GM12878 (cell line): ENCODE data around the gene KARS1. TPM values are rescaled to one million over a fixed set of nuclear protein-coding genes. Genes with fewer than 3 reads are reported as not detected.

Source experiments
- BCL11A ChIP-seq: IDR thresholded peaks from 2 replicates; pipeline ENCODE4 v1.6.1; 2011; ENCODE audit warnings: low read depth, low read length
- BRCA1 ChIP-seq: IDR thresholded peaks from 2 replicates; pipeline ENCODE4 v1.6.1; 2011; ENCODE audit warnings: low read depth, low read length, improper control_type of control experiment
- HSF1 ChIP-seq: fragments of 150-350 bp; IDR thresholded peaks from 2 replicates; pipeline ENCODE4 v1.6.1; 2014; ENCODE audit warnings: mild to moderate bottlenecking, low read depth, low read length
- IKZF1 ChIP-seq: fragments of 450-650 bp; conservative IDR thresholded peaks from 2 replicates; pipeline ENCODE4 v1.6.1; 2017; ENCODE audit warnings: antibody characterized with exemption, mild to moderate bottlenecking
- IRF5 ChIP-seq: fragments of 450-650 bp; IDR thresholded peaks from 2 replicates; pipeline ENCODE4 v1.6.1; 2017; ENCODE audit warnings: borderline replicate concordance
- NFYB ChIP-seq: IDR thresholded peaks from 2 replicates; pipeline ENCODE4 v1.6.1; 2011; ENCODE audit warnings: low read depth, mild to moderate bottlenecking, low read length, improper control_type of control experiment, moderate library complexity; ENCODE audit not compliant: insufficient read depth
- NR2C1 ChIP-seq: fragments of 450-650 bp; IDR thresholded peaks from 2 replicates; pipeline ENCODE4 v1.6.1; 2017; ENCODE audit warnings: antibody characterized with exemption, mild to moderate bottlenecking, moderate library complexity
- PKNOX1 ChIP-seq: fragments of 450-650 bp; IDR thresholded peaks from 2 replicates; pipeline ENCODE4 v1.6.1; 2016; ENCODE audit warnings: mild to moderate bottlenecking
- RB1 ChIP-seq: fragments of 450-650 bp; formaldehyde crosslinking; IDR thresholded peaks from 2 replicates; pipeline ENCODE4 v1.6.1; 2017; ENCODE audit warnings: mild to moderate bottlenecking, borderline replicate concordance
- SREBF1 ChIP-seq: IDR thresholded peaks from 2 replicates; pipeline ENCODE4 v1.6.1; 2012; ENCODE audit warnings: mild to moderate bottlenecking, low read length
- STAT1 ChIP-seq: fragments of 450-650 bp; conservative IDR thresholded peaks from 2 replicates; pipeline ENCODE4 v1.6.1; 2014; ENCODE audit warnings: antibody characterized with exemption, mild to moderate bottlenecking
- TAF1 ChIP-seq: IDR thresholded peaks from 2 replicates; pipeline ENCODE4 v1.6.1; 2011; ENCODE audit warnings: mild to moderate bottlenecking, low read depth, low read length, borderline replicate concordance
- TARDBP ChIP-seq: IDR thresholded peaks from 2 replicates; pipeline ENCODE4 v1.6.1; 2016; ENCODE audit warnings: borderline replicate concordance
- TCF12 ChIP-seq: IDR thresholded peaks from 2 replicates; pipeline ENCODE4 v1.6.1; 2011; ENCODE audit warnings: low read depth, mild to moderate bottlenecking, low read length
- TCF7 ChIP-seq: IDR thresholded peaks from 2 replicates; pipeline ENCODE4 v1.6.1; 2014; ENCODE audit warnings: antibody characterized with exemption, borderline replicate concordance
- YY1 ChIP-seq: IDR thresholded peaks from 2 replicates; pipeline ENCODE4 v1.6.1; 2011; ENCODE audit warnings: low read depth, mild to moderate bottlenecking, low read length
- ZBTB33 ChIP-seq: fragments of 450-650 bp; IDR thresholded peaks from 2 replicates; pipeline ENCODE4 v1.6.1; 2017; ENCODE audit warnings: mild to moderate bottlenecking
- ZBTB40 ChIP-seq: fragments of 450-650 bp; IDR thresholded peaks from 2 replicates; pipeline ENCODE4 v1.6.1; 2016; ENCODE audit warnings: mild to moderate bottlenecking, moderate library complexity, borderline replicate concordance
- ZNF207 ChIP-seq: fragments of 450-650 bp; IDR thresholded peaks from 2 replicates; pipeline ENCODE4 v1.6.1; 2014; ENCODE audit warnings: antibody characterized with exemption, mild to moderate bottlenecking, borderline replicate concordance
- ZZZ3 ChIP-seq: IDR thresholded peaks from 2 replicates; pipeline ENCODE4 v1.6.1; 2011; ENCODE audit warnings: low read depth; ENCODE audit not compliant: control insufficient read depth, insufficient read length
- polyA plus RNA-seq, 11 experiments: library from polyadenylated mRNA; depleted of rRNA in 4 of 11; unstranded in 6 of 11; stranded (reverse) in 5 of 11; fragments of >200 nt; fragmentation: Nextera tagmentation in 4 of 11; fragmentation: Illumina TruSeq in 1 of 11; extraction: Ambion mirVana in 4 of 11; extraction: Trizol in 1 of 11; gene quantifications; 1 replicate in 1 of 11; 2 replicates in 10 of 11; pipeline versions ENCODE4 v1.2.1 to v1.2.3, GENCODE V29; 2011 to 2016; ENCODE audit warnings: inconsistent platforms in 2 of 11, missing spikeins in 2 of 11, low read depth in 1 of 11
- total RNA-seq, 4 experiments: library from RNA; depleted of rRNA in 3 of 4; stranded (reverse); fragments of >200 nt in 3 of 4; fragmentation: Illumina TruSeq in 1 of 4; extraction: Trizol in 1 of 4; gene quantifications; 2 replicates each; pipeline versions ENCODE4 v1.2.1 to v1.2.3, GENCODE V29; 2013 to 2021

Gene KARS1
- total and polyA plus RNA-seq, 10 of the 15 experiments (the other 5 are each of a cell fraction or from before 2014, with no cell fraction given), result 187 to 312 (median 211) TPM

GRCh38 chr16:75622761-75623605 is 24.5 kb downstream of the KARS1 start, which contains the start of gene ADAT1 (continued):
- TF ChIP-seq TAF1 (peak; percentile 75), BRCA1 (peak; percentile 90), STAT1 (peak; percentile 17; the same call in 1 of the 2 replicates), TCF7 (no peak), TCF12 (peak; percentile 3; the same call in 1 of the 2 replicates), SREBF1 (peak; percentile 61; the same call in 1 of the 2 replicates), TARDBP (peak; percentile 51; the same call in 1 of the 2 replicates), ZNF207 (peak; percentile 23; the same call in 1 of the 2 replicates), ZBTB33 (no peak), RB1 (peak; percentile 95; the same call in 1 of the 2 replicates), HSF1 (peak; percentile 18; the same call in 1 of the 2 replicates), YY1 (peak; percentile 47; the same call in 1 of the 2 replicates), PKNOX1 (peak; percentile 45; the same call in 1 of the 2 replicates), NR2C1 (peak; percentile 63; the same call in 1 of the 2 replicates), IKZF1 (peak; percentile 94), NFYB (no peak), IRF5 (peak; percentile 66), BCL11A (no peak), ZBTB40 (peak; percentile 93), ZZZ3 (no peak)
